Stimulated activated CD4-positive, alpha-beta T cell treated with anti-CD3 and anti-CD28 coated beads, Interleukin-2, amount 100 ng/mL, for 48 hours (primary cell): Measurements from ENCODE around the gene POC1A.
"Not testable (repeated sequence)": the region's sequence is repeated elsewhere in the genome, so short reads cannot be mapped to it uniquely, and the experiment has no call there.

Experiments
- DNase-seq, 2 donors: peaks; one replicate each; pipeline ENCODE4 v3.0.0-alpha.2; 2020

Gene POC1A

DNA sequence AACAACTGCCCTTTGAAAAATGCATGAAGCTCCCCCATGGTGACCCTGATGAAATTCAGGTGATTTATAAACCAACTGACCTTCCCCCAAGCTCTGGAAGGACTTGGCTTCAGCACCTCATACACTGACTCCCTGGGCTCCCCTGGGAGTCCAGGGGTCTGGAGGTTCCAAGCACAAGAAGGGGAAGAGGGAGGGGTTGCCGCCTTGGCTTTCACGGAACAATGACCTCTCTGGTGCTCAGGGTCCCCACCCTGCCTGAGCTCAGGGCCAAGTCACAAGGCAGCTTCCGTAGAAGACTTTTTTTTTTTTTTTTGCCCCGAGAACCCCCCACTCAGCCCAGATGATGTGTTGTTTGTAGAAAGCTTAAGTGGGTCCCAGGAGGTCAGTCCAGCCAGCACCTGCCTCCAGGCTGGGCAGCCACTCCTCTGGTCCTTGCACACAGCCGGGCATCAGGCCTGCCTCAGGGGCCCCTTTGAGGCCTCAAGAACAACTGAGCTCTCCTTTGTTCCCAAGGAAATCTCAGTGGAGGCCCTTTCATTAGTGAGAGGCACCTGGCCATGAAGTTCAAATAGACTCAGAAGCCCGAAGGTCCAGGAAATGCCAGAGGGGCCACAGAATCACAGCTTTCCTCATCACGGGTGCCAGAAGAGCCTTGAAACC is 29.7 kb upstream of the POC1A start:
- no peak for DNase-seq

DNA sequence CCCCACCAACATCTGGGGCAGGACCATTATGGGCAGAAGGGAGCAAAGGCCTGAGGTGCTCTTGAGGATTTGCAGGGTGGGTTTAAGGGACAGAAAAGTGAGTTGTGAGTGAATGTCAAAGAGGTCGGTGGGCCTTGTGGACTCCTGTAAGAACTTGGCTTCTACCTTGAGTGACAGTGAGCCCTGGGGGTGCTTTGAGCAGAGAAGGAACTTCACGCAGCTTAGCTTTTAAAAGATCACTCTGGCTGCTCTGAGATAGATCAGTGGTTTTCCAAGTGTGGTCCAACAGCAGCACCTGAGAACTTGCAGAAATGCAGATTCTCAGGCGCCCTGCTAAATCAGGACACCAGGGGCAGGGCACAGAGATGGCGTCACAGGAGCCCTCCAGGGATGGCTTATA is 28.5 kb upstream of the POC1A start:
- no peak for DNase-seq

DNA sequence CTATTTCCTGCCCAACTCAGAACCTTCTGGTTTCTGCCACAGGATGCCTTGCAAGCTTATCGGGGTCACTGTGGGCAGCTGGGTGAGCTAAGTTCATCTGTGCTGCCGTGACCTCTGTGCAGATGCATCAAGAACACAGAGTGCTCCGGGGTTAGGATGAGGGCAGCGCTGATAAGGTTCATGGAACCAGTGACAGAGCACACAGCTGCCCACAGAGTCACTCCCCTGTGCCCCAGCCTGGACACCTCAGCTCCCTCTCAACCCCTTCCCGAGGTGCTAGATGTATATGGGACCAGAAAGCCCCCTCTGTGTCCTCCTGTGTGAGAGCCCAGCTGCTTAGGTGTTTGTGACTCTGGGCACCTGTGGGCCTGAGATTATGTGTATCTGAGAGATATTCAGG is 28.0 kb upstream of the POC1A start:
- no peak for DNase-seq

- DNase-seq = no peak
Observed at GRCh38 chr3:52181543-52181942, 27.3 kb upstream of the POC1A start.

- DNase-seq = no peak
Observed at GRCh38 chr3:52178537-52178936, 24.3 kb upstream of the POC1A start.

DNA sequence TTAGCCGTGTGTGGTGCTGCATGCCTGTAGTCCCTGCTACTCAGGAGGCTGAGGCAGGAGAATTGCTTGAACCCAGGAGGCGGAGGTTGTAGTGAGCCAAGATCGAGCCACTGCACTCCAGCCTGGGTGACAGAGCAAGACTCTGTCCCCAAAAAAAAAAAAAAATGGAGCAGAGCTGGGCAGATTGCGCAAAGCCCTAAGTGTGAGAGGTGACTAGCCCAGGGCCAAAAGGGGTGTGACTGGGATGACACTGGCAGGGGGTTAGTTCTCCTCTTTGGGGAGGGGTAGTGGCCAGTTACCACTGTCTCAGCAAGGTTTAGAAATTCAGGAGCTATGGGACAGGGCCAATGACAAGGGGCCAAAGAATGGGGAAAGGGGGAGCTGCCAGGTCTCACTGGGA is 23.9 kb upstream of the POC1A start:
- not testable (repeated sequence) for DNase-seq

DNA sequence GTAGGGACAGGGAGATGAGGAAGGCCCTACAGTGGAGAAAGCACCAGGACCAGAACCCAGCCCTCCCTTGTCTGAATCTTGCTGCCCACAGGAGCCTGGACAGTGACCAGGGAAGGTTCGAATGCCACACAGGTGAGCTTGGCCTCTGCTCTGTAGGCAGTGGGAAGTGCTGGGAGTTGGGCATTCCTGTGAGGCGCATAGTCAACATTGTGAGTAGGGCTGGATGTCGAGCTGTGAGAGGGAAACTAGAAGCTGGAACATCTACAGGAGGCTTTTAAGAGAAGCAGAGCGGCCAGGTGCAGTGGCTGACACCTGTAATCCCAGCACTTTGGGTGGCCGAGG is 23.4 kb upstream of the POC1A start:
- DNase-seq = no peak

DNA sequence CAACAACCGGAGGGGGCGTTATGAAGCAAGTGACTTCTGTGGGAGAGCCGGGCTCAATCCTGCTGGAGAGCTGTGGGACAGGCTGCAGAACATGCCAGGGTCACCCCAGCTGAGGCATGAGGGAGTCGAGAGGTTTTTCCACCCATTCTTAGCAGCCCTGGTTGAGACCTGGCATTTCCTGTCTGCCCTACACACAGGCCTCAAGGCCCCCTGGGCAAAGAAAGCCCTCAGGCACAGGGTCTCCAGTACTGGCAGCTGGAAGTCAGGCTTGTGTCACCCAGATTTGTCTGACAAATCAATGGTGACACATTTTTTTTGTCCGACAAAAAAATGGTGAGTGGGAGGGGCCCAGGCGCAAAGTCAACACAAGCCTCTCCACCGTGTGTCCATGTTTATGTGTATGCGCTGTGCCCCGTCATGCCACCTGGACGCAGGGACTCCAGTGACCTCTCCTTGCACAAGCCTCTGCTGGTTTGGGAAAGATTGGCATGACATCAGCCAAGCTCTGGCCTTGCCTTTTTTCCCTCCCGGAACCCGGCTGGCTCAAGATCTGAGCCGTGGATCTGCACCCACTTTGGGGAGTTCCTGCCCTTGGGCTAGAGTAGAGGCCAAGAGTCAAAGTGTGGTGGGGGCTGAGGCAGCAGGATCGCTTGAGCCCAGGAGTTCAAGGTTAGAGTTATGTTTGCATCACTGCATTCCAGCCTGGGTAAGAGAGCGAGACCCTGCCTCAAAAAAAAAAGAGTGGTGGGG is 22.9 kb upstream of the POC1A start:
- no peak for DNase-seq

DNA sequence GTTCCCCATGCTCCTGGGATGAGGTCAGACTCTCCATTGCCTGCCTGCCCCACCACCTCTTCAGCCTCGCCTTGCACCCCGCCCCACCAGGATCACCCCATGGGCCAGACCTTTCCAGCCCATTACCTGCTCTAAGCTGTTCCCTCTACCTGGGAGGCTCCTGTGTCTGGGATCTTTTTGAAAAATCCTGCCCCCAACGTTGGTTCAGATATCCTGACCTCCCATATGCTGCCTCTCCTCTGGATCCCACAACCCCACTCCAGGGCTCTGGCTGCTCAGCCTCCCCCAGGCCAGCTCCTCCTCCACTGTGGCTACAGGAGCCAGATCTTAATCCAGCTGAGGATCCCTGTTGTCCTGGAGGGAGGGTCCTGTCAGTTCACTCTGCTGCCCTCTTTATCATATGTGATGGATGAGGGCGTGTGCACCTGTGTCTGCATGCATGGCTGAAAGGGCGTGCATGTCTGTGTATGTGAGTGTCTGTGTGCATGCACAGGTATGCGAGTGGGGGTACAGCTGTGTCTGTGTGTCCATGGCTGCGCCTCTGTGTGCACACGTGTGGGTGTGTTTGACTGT is 22.0 kb upstream of the POC1A start:
- DNase-seq = no peak

GRCh38 chr3:52175416-52176179 is 21.4 kb upstream of the POC1A start:
- DNase-seq = no peak

- no peak for DNase-seq
Observed at GRCh38 chr3:52174896-52175295, 20.7 kb upstream of the POC1A start.

- no peak for DNase-seq
Observed at GRCh38 chr3:52173101-52173500, 18.9 kb upstream of the POC1A start.

- DNase-seq = no peak
Observed at GRCh38 chr3:52172262-52172757, 18.1 kb upstream of the POC1A start.

DNA sequence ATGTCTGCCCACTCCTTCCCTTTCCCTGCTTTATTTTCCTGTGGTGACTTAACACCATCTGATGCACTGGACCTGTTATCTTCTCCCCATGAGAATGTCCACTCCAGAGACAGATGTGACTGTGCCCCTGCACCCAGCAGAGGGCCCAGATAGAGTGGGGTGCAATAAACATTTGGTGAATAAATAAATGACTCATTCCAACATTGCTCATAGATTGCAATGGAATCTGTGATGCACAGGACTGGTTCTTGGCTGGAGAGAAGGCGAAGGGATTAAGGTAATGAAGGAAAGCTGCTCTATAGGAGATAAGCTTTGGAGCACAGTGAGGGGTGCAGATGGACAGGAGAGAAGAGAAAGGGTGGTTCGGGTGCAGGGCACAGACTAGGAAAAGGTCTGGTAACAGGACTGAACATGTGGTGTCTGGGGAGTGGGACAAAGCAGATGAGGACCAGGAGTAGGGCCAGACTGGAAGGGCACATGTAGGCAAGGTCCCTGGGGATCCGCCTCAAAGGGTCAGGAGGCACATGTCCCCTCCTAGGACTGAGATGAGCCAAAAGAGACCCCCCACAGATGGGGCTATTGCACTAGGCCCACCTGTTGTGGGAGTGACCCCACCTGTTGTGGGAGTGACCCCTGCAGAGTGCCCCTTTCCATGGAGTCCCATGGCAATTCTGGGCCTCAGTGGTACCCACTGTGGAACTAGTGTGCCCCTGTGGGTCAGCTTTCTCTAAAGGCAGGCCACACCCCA is 17.5 kb upstream of the POC1A start:
- DNase-seq = no peak

GRCh38 chr3:52170217-52170616 is 16.0 kb upstream of the POC1A start:
- DNase-seq = not testable (repeated sequence)

DNA sequence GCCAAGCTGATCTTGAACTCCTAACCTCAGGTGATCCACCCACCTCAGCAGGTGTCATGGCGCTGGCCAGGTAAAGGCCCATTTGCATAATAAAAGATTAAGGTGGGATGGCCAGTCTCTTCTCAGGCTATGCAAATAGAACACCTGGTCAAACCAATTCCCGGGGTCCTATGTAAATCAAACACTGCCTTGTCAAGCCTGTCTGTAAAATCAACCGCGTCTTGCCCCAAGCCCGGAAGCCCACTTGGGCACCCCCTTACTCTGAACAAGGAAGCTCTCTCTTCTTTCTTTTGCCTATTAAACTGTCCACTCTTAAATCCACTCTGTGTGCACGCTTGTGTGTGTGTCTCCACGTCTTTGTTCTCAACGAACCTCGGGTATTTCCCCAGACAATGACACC is 13.0 kb upstream of the POC1A start:
- no peak for DNase-seq

DNA sequence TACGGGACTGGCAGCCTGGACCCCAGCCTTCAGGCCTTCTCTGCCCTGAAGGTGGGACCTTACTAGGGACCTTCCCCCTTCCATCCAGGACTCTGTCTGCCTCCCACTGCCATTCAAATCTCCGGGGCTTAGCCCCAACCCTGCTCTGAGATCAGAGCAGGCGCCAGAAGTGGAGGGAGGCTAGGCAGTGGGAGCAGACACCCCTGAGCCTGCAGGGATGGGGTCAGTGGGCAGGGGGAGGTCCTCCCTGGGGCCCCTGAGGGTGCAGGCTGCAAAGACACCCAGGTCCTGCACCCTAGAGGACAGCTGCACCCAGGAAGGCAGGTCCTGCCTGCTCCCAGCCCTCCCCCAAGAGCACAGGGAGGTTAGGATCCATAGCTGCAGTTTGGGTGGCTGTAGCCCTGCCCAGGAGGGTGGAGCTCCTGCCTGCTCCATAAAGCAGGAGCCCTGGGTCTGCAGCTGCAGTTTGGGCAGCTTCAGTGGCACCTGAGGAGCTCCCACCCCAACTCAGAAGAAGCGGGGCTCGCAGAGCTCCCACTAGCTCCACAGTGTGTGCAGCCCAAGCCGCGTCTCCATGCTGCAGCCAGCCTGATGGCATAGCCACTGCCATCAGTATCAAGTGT is 8.1 kb upstream of the POC1A start:
- DNase-seq = no peak

- no peak for DNase-seq
Observed at GRCh38 chr3:52159503-52159902, 5.3 kb upstream of the POC1A start.

DNA sequence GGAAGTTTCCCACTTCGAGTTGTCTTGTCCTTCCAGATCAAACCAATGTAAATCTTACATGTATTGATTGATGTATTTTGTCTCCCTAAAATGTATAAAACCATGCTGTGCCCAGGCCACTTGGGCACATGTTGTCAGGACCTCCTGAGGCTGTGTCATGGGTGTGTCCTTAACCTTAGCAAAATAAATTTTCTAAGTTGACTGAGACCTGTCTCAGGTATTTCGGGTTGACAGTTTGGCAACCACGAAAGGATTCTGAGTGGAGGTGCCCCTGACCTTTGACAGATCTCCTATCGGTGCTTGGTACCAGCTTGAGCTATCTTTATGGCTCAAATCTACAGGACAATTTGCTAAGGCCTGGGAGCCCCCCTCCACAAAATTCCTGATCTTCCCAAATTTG is 1.7 kb upstream of the POC1A start:
- no peak for DNase-seq

DNA sequence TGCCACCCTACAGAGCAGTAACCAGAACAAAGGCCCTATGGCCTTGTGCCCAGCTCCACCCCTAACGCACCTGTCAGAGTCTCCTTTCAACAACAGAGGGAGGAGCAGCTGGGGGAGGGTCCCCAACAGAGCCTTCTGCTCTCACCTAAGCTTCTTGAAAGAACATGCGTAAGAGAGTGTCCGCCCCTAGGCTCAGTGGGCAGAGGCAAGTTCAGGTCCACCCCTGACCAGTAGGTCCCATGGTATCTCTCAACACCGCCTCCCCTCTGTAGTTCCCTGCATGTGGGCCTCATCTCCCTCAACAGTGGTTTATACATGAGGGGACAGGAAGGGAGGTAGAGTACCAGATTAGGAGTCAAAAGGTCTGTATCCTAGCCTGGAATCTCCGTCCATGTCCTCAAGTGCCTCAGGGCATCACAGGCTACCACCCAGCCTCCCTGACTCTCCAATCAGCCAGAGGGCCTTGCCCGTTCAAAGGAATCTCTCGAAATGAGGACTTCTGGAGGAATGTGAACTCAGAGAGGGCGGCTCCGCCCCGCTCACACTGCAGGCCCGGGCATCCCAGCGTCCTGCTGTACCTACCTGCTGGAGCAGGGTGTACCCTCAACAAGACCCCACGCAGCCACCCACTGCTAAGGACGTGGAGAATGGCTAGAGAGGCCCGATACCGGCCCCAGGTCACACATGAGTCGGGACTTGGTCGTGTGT is 680 bp downstream of the POC1A start:
- no peak for DNase-seq

DNA sequence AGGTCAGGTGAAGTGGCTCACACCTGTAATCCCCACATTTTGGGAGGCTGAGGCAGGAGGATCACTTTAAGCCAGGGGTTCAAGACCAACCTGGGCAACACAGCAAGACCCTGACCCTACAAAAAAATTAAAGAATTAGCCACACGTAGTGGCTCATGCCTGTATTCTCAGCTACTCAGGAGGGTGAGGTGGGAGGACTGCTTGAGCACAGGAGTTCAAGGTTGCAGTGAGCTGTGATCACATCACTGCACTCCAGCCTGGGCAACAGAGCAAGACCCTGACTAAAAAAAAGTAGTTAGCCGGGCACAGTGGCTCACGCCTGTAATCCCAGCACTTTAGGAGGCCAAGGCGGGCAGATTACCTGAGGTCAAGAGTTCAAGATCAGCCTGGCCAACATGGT is 2.2 kb downstream of the POC1A start:
- DNase-seq = not testable (repeated sequence)

DNA sequence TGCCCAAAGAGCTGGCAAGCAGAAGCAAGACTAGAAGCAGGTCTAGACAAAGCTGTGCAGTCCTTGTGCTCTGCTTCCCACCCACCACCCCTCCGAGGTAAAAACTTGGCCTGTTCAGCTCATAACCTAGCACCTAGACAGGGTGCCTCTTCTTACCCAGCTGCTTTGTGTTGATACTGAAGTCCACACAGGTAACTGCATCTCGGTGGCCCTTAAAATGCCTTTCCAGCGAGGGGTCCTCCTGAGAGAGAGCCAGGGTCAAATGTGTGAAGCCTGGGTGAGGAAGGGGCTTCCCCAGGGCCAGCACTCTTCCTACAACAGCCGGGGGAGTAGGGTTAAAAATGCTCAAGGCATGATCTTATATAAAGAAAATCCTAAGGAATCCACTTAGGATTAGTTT is 3.4 kb downstream of the POC1A start:
- no peak for DNase-seq
